ENCODE results near the gene MLEC.
"Not testable (repeated sequence)": the region's sequence is repeated elsewhere in the genome, so short reads cannot be mapped to it uniquely, and the experiment has no call there.

MLEC gene

DNA sequence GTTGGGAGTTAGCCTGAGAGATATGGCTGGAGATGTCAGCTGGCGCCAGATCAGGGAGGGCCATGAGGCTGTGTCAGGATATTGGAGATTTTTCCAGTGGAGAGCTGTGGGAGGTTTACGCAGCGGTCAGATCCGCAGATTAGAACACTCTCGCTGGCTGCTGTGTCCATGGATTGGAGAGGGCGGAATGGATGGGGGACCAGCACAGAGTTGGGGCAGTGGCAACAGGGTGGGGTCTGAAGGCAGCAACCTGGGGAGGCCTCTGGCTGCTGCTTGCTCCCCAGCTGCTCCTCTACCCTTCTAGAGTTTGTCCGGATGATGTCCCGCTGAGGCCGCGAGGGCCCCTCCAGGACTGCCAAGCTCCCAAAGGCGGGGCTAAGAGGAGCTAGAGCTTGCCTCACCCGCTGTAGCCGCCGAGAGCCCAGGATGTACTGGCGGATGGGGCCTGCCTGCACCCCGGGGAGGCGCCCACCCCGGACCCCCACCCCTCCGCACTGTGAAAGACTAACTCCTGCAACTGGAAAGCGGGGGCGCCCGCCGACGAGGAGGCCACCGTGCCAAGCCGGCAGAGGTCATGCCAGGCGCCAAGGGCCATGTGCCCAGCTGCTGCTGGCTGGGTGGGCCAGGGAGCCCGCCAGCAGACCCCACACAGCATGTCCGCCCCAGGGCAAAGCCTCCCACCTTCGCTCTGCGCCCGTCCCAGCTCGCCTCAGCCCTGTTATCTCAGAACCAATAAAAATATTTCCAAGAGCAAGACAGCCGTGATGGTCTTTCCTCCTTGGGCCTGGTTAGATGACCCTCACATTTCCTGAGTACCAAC, 20.2 kb upstream of the MLEC start:
- ATAC-seq (ENCODE audit: insufficient read depth, low read depth) = no peak
- H3K9me3 ChIP-seq (ENCODE audit: insufficient read depth, low read length, severe bottlenecking) = no peaks in the 10 kb centered on the region
- DNase-seq = no peak
- H3K4me2 ChIP-seq (ENCODE audit: insufficient read depth, low read length) = no peak overlapping the region
- no peak overlapping the region for H2AFZ ChIP-seq (ENCODE audit: low read depth, low read length)
- no peak overlapping the region for H3K27ac ChIP-seq (ENCODE audit: low read length)
- no peak overlapping the region for H3K9ac ChIP-seq (ENCODE audit: low read depth, low read length)
- H4K20me1 ChIP-seq (ENCODE audit: insufficient read depth, low read length) = no peaks in the 10 kb centered on the region
- no peaks in the 10 kb centered on the region for H3K36me3 ChIP-seq (ENCODE audit: insufficient read depth, low read length)
- no peak overlapping the region for H3K4me3 ChIP-seq (ENCODE audit: low read depth in 1 of 2, low read length in 2 of 2)
- H3K27me3 ChIP-seq (ENCODE audit: insufficient read depth, low read length, poor library complexity) = no peaks in the 10 kb centered on the region
- H3K79me2 ChIP-seq (ENCODE audit: insufficient read depth, low read length) = no peaks in the 10 kb centered on the region
- no peak for TF ChIP-seq EZH2 (IDR thresholded peaks at IDR 0.05; ENCODE audit: borderline replicate concordance, low read depth, low read length, severe bottlenecking)
- TF ChIP-seq, protein P1, sequence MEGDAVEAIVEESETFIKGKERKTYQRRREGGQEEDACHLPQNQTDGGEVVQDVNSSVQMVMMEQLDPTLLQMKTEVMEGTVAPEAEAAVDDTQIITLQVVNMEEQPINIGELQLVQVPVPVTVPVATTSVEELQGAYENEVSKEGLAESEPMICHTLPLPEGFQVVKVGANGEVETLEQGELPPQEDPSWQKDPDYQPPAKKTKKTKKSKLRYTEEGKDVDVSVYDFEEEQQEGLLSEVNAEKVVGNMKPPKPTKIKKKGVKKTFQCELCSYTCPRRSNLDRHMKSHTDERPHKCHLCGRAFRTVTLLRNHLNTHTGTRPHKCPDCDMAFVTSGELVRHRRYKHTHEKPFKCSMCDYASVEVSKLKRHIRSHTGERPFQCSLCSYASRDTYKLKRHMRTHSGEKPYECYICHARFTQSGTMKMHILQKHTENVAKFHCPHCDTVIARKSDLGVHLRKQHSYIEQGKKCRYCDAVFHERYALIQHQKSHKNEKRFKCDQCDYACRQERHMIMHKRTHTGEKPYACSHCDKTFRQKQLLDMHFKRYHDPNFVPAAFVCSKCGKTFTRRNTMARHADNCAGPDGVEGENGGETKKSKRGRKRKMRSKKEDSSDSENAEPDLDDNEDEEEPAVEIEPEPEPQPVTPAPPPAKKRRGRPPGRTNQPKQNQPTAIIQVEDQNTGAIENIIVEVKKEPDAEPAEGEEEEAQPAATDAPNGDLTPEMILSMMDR (IDR thresholded peaks at IDR 0.05; ENCODE audit: borderline replicate concordance, extremely low read depth, low read length, poor library complexity, severe bottlenecking) = no peak
- no peaks in the 10 kb centered on the region for H3K4me1 ChIP-seq (ENCODE audit: insufficient read depth, low read length)

DNA sequence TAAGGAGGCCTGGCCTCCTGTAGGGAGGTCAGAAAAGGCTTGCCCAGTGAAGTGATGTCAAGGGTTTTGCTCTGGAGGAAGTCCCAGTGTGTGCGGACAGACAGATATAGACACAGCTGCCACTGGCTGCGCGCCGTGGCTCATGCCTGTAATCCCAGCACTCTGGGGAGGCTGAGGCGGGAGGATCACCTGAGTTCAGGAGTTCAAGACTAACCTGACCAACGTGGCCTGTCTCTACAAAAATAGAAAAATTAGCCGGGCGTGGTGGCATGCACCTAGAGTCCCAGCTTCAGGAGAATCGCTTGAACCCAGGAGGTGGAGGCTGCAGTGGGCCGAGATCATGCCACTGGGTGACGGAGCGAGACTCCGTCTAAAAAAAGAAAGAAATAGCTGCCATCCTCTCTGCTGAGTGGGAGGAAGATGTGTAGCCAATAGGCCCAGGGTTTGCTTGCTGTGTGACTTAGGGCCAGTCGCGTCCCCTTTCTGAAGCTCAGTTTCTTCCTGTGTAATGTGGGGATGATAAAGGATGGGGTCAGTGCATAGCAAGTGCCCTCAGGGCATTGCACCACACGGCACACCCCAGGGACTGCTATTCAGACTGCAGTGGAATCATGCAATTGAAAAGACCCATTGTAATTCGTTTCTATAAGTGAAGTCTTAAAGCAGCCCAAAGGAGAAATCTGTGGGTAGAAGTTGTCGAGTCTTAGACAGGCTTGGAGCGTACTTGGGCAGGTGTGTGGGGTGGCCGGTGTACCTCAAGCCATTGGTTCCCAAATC, 18.7 kb upstream of the MLEC start:
- no peak overlapping the region for H3K4me2 ChIP-seq (ENCODE audit: insufficient read depth, low read length)

DNA sequence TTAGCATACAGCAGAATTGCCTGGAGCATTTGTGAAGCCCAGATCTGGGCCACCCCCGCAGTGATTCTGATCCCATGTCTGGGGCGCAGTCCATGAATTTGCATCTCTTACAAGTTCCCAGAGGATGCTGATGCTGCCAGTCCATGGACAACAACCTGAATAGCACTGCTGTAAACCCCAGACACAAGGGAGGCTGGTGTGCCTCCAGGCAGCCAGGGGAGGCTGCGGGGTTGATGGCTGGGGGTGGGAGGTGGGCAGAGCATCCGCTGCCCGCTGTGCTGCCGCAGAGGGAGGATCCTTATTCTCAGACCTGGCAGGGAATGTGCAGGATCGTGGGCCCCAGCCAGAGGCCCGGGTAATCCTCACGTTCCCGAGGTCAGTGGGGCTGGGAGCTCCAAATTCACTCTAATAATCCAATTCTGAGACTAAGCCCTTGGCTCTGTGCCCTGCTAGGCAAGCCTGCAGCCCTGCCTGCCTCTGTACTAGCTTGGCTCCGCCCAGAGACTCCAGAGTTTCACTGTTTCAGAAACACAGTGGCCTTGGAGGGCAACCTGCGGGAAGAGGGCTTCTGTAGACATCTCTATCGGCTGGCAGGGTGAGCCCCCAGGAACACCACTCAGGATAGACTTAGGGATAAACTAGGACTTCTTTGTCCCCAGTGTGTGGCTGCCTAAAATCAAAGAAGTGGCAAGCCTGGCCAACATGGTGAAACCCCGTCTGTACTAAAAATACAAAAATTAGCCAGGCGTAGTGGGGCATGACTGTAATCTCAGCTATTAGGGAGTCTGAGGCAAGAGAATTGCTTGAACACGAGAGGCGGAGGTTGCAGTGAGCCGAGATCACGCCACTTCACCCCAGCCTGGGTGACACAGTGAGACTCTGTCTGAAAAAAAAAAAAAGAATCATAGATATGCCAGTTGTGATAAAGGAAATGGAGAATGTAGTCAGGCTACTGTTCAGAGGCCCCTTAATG, 17.8 kb upstream of the MLEC start:
- Histone ChIP-seq H3K4me3 (ENCODE audit: low read depth in 1 of 2, low read length in 2 of 2) (no peak overlapping the region), H2AFZ (ENCODE audit: low read depth, low read length) (no peak overlapping the region), H3K9ac (ENCODE audit: low read depth, low read length) (no peak overlapping the region), H3K4me2 (ENCODE audit: insufficient read depth, low read length) (no peak overlapping the region), H3K27me3 (ENCODE audit: insufficient read depth, low read length, poor library complexity) (no peaks in the 10 kb centered on the region), H3K9me3 (ENCODE audit: insufficient read depth, low read length, severe bottlenecking) (no peaks in the 10 kb centered on the region), H3K36me3 (ENCODE audit: insufficient read depth, low read length) (no peaks in the 10 kb centered on the region), H4K20me1 (ENCODE audit: insufficient read depth, low read length) (no peaks in the 10 kb centered on the region), H3K27ac (ENCODE audit: low read length) (no peak overlapping the region), H3K79me2 (ENCODE audit: insufficient read depth, low read length) (no peaks in the 10 kb centered on the region), H3K4me1 (ENCODE audit: insufficient read depth, low read length) (no peaks in the 10 kb centered on the region)
- TF ChIP-seq, protein P1 (IDR thresholded peaks at IDR 0.05; ENCODE audit: borderline replicate concordance, extremely low read depth, low read length, poor library complexity, severe bottlenecking) = no peak
- no peak for TF ChIP-seq EZH2 (IDR thresholded peaks at IDR 0.05; ENCODE audit: borderline replicate concordance, low read depth, low read length, severe bottlenecking)
- no peak for DNase-seq
- no peak for ATAC-seq (ENCODE audit: insufficient read depth, low read depth)

More for the DNA sequence above, 18.7 kb upstream of the MLEC start:
- Histone ChIP-seq H3K27me3 (ENCODE audit: insufficient read depth, low read length, poor library complexity) (no peaks in the 10 kb centered on the region), H3K4me3 (ENCODE audit: low read depth in 1 of 2, low read length in 2 of 2) (no peak overlapping the region), H3K9me3 (ENCODE audit: insufficient read depth, low read length, severe bottlenecking) (no peaks in the 10 kb centered on the region), H3K4me1 (ENCODE audit: insufficient read depth, low read length) (no peaks in the 10 kb centered on the region), H2AFZ (ENCODE audit: low read depth, low read length) (no peak overlapping the region), H3K27ac (ENCODE audit: low read length) (no peak overlapping the region), H3K36me3 (ENCODE audit: insufficient read depth, low read length) (no peaks in the 10 kb centered on the region), H4K20me1 (ENCODE audit: insufficient read depth, low read length) (no peaks in the 10 kb centered on the region), H3K9ac (ENCODE audit: low read depth, low read length) (no peak overlapping the region), H3K79me2 (ENCODE audit: insufficient read depth, low read length) (no peaks in the 10 kb centered on the region)
- TF ChIP-seq EZH2 (IDR thresholded peaks at IDR 0.05; ENCODE audit: borderline replicate concordance, low read depth, low read length, severe bottlenecking) = no peak
- TF ChIP-seq, protein P1 (IDR thresholded peaks at IDR 0.05; ENCODE audit: borderline replicate concordance, extremely low read depth, low read length, poor library complexity, severe bottlenecking) = no peak
- ATAC-seq (ENCODE audit: insufficient read depth, low read depth) = no peak
- no peak for DNase-seq

DNA sequence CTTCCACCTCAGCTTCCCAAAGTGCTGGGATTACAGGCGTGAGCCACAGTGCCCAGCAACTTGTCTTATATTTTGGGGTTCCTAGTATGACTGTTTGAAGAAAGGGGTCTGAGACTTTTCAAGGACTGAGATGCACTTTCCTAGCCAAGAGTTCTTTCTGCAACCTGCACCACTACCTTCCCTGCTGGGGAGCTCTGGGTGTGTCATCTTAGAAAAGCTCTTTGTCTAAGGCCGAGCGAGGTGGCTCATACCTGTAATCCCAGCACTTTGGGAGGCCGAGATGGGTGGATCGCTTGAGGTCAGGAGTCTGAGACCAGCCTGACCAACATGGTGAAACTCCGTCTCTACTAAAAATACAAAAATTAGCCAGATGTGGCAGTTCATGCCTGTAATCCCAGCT, 16.7 kb upstream of the MLEC start:
- H3K36me3 ChIP-seq (ENCODE audit: insufficient read depth, low read length); H3K27me3 ChIP-seq (ENCODE audit: insufficient read depth, low read length, poor library complexity); H3K4me2 ChIP-seq (ENCODE audit: insufficient read depth, low read length); H3K4me3 ChIP-seq (ENCODE audit: low read depth in 1 of 2, low read length in 2 of 2); ATAC-seq (ENCODE audit: insufficient read depth, low read depth); DNase-seq; H3K27ac ChIP-seq (ENCODE audit: low read length); H3K4me1 ChIP-seq (ENCODE audit: insufficient read depth, low read length); H4K20me1 ChIP-seq (ENCODE audit: insufficient read depth, low read length); H3K9ac ChIP-seq (ENCODE audit: low read depth, low read length); H3K9me3 ChIP-seq (ENCODE audit: insufficient read depth, low read length, severe bottlenecking); H2AFZ ChIP-seq (ENCODE audit: low read depth, low read length); H3K79me2 ChIP-seq (ENCODE audit: insufficient read depth, low read length): not testable (repeated sequence)
